K562 (cell line): Measurements from ENCODE around the gene RNPEP. TPM values are rescaled to one million over a fixed set of nuclear protein-coding genes. Genes with fewer than 3 reads are reported as not detected.

Experiments used
- ATAC-seq: fragments of 200-7000 bp; cut with Tn5 transposase; 3 replicates; pipeline ENCODE4 v1.9.1; 2020; ENCODE audit warnings: moderate library complexity
- BruUV-seq: library from RNA; stranded (reverse); fragments of 400-500 nt; replicated peaks from 2 replicates; lab custom pipeline; 2021; lab: Mats Ljungman, UMichigan
- CTCF ChIA-PET: fragments of 300-600 bp; formaldehyde crosslinking; extraction: SDS; loops from one replicate; lab custom pipeline; 2021; ENCODE audit warnings: low intra/inter-chr PET ratio; lab: Yijun Ruan, JAX
- POLR2A ChIA-PET: fragments of 300-600, 350-650 bp; sonication (Branson Sonifier 250); formaldehyde crosslinking; extraction: SDS; loops from one replicate; lab custom pipeline; 2021; ENCODE audit warnings: antibody characterized with exemption, inconsistent platforms; lab: Yijun Ruan, JAX
- DNase-seq, 4 experiments: peaks; one replicate each; pipeline versions ENCODE4 v3.0.0 to v3.0.0-alpha.2; 2011 to 2018; ENCODE audit warnings: low spot score in 3 of 4, mixed read lengths in 3 of 4; ENCODE audit errors: extremely low read depth in 1 of 4
- FAIRE-seq: peaks from 2 replicates; lab custom pipeline; 2011; peaks lifted over from hg19 to GRCh38; lab: Jason Lieb, UNC
- H2AFZ ChIP-seq: 2 replicates; pipeline ENCODE4 v1.6.0; 2011; ENCODE audit warnings: low read depth, low read length, control low read depth, inconsistent platforms
- H3K27ac ChIP-seq: fragments of 200-600 bp; 3 replicates; pipeline ENCODE4 v1.8.0; 2011; ENCODE audit warnings: low read depth, mild to moderate bottlenecking, control low read depth, inconsistent platforms, low read length, moderate library complexity, mixed read lengths; ENCODE audit errors: extremely low read depth
- H3K27me3 ChIP-seq, 2 experiments: fragments of 300-600 bp in 1 of 2; 2 replicates in 1 of 2; 3 replicates in 1 of 2; pipeline versions ENCODE4 v1.6.0 to v1.8.0; 2011; ENCODE audit warnings: inconsistent platforms in 2 of 2, low read length in 2 of 2, mild to moderate bottlenecking in 1 of 2, mixed read lengths in 1 of 2, moderate library complexity in 1 of 2; ENCODE audit not compliant: control insufficient read depth in 2 of 2, insufficient read depth in 2 of 2
- H3K36me3 ChIP-seq: fragments of 300-600 bp; 3 replicates; pipeline ENCODE4 v1.8.0; 2011; ENCODE audit warnings: mild to moderate bottlenecking, low read length, inconsistent platforms; ENCODE audit not compliant: control insufficient read depth, insufficient read depth
- H3K4me1 ChIP-seq, 2 experiments: fragments of 200-600 bp in 1 of 2; replicated peaks in 1 of 2; 2 replicates in 1 of 2; 3 replicates in 1 of 2; pipeline versions ENCODE4 v1.5.1 to v1.8.0; 2011; ENCODE audit warnings: inconsistent platforms in 2 of 2, low read length in 2 of 2, mild to moderate bottlenecking in 1 of 2, mixed read lengths in 1 of 2, moderate library complexity in 1 of 2; ENCODE audit not compliant: control insufficient read depth in 2 of 2, insufficient read depth in 2 of 2
- H3K4me2 ChIP-seq: 2 replicates; pipeline ENCODE4 v1.6.1; 2011; ENCODE audit warnings: low read length, control low read depth, inconsistent platforms, mixed read lengths; ENCODE audit not compliant: insufficient read depth
- H3K4me3 ChIP-seq: fragments of 200-600 bp; sonication (generic), shearing (Covaris generic); 2 replicates; pipeline ENCODE4 v1.5.1; 2016; ENCODE audit warnings: control low read depth, inconsistent platforms
- H3K79me2 ChIP-seq: fragments of 200-600 bp; 3 replicates; pipeline ENCODE4 v1.8.0; 2011; ENCODE audit warnings: low read length, inconsistent platforms; ENCODE audit not compliant: control insufficient read depth, insufficient read depth
- H3K9ac ChIP-seq, 2 experiments: 2 replicates each; pipeline versions ENCODE4 v1.6.0 to v1.6.1; 2011; ENCODE audit warnings: low read depth in 2 of 2, low read length in 2 of 2, control low read depth in 1 of 2, inconsistent platforms in 1 of 2, mild to moderate bottlenecking in 1 of 2, mixed read lengths in 1 of 2; ENCODE audit not compliant: insufficient read depth in 1 of 2
- H3K9me1 ChIP-seq: one replicate; pipeline ENCODE4 v1.6.0; 2011; ENCODE audit warnings: inconsistent platforms, mild to moderate bottlenecking, low read length, moderate library complexity; ENCODE audit not compliant: control insufficient read depth, insufficient read depth
- H3K9me3 ChIP-seq: replicated peaks from 2 replicates; pipeline ENCODE4 v1.5.1; 2011; ENCODE audit warnings: low read depth, low read length, inconsistent platforms; ENCODE audit not compliant: control insufficient read depth, insufficient read depth
- H4K20me1 ChIP-seq: replicated peaks from 2 replicates; pipeline ENCODE4 v1.6.1; 2011; ENCODE audit warnings: low read length, inconsistent platforms, mixed read lengths; ENCODE audit not compliant: control insufficient read depth, insufficient read depth
- ARID2 ChIP-seq: fragments of 450-650 bp; IDR thresholded peaks from 2 replicates; pipeline ENCODE4 v1.6.1; 2017; ENCODE audit warnings: antibody characterized with exemption, mild to moderate bottlenecking
- GTF2F1 ChIP-seq: IDR thresholded peaks from 2 replicates; pipeline ENCODE4 v1.6.1; 2011; ENCODE audit warnings: low read depth, low read length, improper control_type of control experiment
- HMGXB4 ChIP-seq: sonication (generic); formaldehyde crosslinking; IDR thresholded peaks from 2 replicates; pipeline ENCODE4 v1.8.1; 2023; ENCODE audit warnings: mild to moderate bottlenecking, missing genetic modification reagents
- PBX2 ChIP-seq, 2 experiments: IDR thresholded peaks in 1 of 2; conservative IDR thresholded peaks in 1 of 2; 2 replicates each; pipeline ENCODE4 v1.6.1; 2016; ENCODE audit warnings: low read depth in 2 of 2, mild to moderate bottlenecking in 1 of 2, missing compliant biosample characterization in 1 of 2, missing genetic modification characterization in 1 of 2, moderate library complexity in 1 of 2
- WGBS: fragments of 100-300 bp; shearing (Covaris generic); methylation state at CpG from one replicate; pipeline ENCODE4 v1.1.6; 2016; ENCODE audit warnings: low coverage, mixed read lengths; ENCODE audit not compliant: insufficient coverage; ENCODE audit errors: missing lambda C conversion rate; 5-methylcytosine and 5-hydroxymethylcytosine counted together
- in situ Hi-C: fragments of 300-500 bp; cut with MboI; formaldehyde crosslinking; loops from 4 replicates; pipeline ENCODE4 v1.15.0; 2018; ENCODE audit warnings: inconsistent platforms, mixed read lengths
- intact Hi-C: fragments of 100-400 bp; cut with micrococcal nuclease; formaldehyde crosslinking; loops from 2 replicates; pipeline ENCODE4 v1.14.2; 2022
- polyA plus RNA-seq, 8 experiments: library from polyadenylated mRNA; depleted of rRNA in 4 of 8; stranded (reverse) in 5 of 8; unstranded in 3 of 8; fragments of >200 nt; fragmentation: Nextera tagmentation in 2 of 8; fragmentation: Illumina TruSeq in 1 of 8; extraction: Ambion mirVana in 2 of 8; extraction: Trizol in 1 of 8; gene quantifications; 2 replicates each; pipeline versions ENCODE4 v1.2.1 to v1.2.3, GENCODE V29; 2011 to 2014; ENCODE audit warnings: inconsistent platforms in 1 of 8, missing spikeins in 1 of 8
- total RNA-seq, 7 experiments: library from RNA; depleted of rRNA in 6 of 7; stranded (reverse); fragments of >200 nt in 6 of 7; fragmentation: Illumina TruSeq in 2 of 7; extraction: Trizol in 2 of 7; gene quantifications; 2 replicates each; pipeline versions ENCODE4 v1.2.1 to v1.2.3, GENCODE V29; 2011 to 2021; ENCODE audit warnings: low replicate concordance in 1 of 7

Gene RNPEP
- total and polyA plus RNA-seq, 9 of the 15 experiments (the other 6 are each of a cell fraction or from before 2014, with no cell fraction given), result 27.5 to 131 (median 63.4) TPM

GRCh38 chr1:202045705-202046104, 63.3 kb downstream of the RNPEP start:
- in situ Hi-C loops, result no loop called here
- Histone ChIP-seq H3K9me3 (peaks cover 3% of the 10 kb centered on the region; the same call in 1 of the 2 replicates), H3K79me2 (no peaks in the 10 kb centered on the region), H3K9ac (no peak overlapping the region), H3K4me3 (no peak overlapping the region), H3K36me3 (no peaks in the 10 kb centered on the region), H3K4me2 (no peak overlapping the region), H3K27me3 (peaks cover 9 to 45% of the 10 kb centered on the region in 2 experiments; a peak in 4 of 5 replicates), H4K20me1 (no peaks in the 10 kb centered on the region), H3K9me1 (no peaks in the 10 kb centered on the region), H3K27ac (no peak overlapping the region), H3K4me1 (no peaks in the 10 kb centered on the region; a peak in 2 of 5 replicates), H2AFZ (no peak overlapping the region)
- FAIRE-seq (no peak), ATAC-seq (no peak), DNase-seq (peak in 1 of 4 experiments; percentile 8)
- WGBS, result 3% methylated on average over 2 of the region's 2 CpGs
- TF ChIP-seq ARID2 (no peak), HMGXB4 (CRISPR knock-in tag) (no peak), PBX2 (CRISPR knock-in tag; IDR thresholded peaks at IDR 0.05; ENCODE audit: low read depth) (no peak), PBX2 (tag; conservative IDR thresholded peaks at IDR 0.05; ENCODE audit: low read depth) (no peak), GTF2F1 (no peak)
- ChIA-PET CTCF (no interaction called here), POLR2A (interaction anchor here (0.9 kb wide), 1 partner anchor 18 kb away, joined by 3 read pairs; no protein-coding TSS in a partner anchor)
- no TSS peak for BruUV-seq
- intact Hi-C loops, result no loop called here
